RPMI7951 (cell line): ENCODE results near the gene NHP2. TPM values are rescaled to one million over a fixed set of nuclear protein-coding genes. Genes with fewer than 3 reads are reported as not detected.

Source experiments
- DNase-seq: peaks from one replicate; pipeline ENCODE4 v3.0.0-alpha.2; 2012; ENCODE audit warnings: low read depth
- total RNA-seq: library from RNA; depleted of rRNA; stranded (reverse); fragments of >200 nt; shearing (Covaris generic); gene quantifications from 2 replicates; pipeline ENCODE4 v1.2.3, GENCODE V29; 2014

NHP2 gene
- total RNA-seq, 1 experiment from 2014 or later: 212 TPM

DNA sequence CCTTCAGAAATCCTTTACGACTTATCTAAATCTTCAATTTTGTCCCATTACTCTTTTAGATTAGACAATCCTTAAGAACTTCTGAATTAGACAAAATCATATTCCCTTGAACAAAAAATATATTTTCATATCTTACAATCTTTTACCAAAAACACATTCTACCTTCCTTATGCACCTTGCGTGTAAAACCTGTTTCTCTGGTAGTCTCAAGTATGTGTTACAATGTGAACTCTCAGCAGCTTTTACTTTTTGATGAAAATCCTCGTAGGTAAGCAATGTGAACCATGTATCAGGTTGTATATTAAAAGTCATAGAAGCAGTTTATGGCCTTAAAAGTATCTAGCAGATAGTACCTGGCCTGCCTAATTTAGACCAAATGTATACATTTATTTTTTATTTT is 20.8 kb upstream of the NHP2 start:
- no peak for DNase-seq

DNA sequence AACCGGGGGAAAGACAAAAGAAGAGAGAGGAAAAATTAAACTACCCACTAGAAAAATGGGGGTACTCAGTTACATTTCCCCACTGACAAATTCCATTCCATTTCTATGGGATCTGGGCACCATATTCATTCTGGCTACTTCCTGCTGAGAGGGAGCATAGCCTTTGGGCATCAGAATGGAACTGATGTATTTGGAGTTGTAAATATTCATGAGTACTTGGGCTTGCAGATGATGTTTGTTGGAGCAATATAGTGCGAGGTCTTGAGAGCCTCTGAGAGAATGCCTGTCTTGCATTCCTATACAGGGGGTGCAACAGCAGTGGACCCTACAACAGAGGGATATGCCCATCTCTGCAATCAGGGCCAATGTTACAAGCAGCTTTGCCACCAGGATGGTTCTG is 16.8 kb upstream of the NHP2 start:
- DNase-seq: no peak

DNA sequence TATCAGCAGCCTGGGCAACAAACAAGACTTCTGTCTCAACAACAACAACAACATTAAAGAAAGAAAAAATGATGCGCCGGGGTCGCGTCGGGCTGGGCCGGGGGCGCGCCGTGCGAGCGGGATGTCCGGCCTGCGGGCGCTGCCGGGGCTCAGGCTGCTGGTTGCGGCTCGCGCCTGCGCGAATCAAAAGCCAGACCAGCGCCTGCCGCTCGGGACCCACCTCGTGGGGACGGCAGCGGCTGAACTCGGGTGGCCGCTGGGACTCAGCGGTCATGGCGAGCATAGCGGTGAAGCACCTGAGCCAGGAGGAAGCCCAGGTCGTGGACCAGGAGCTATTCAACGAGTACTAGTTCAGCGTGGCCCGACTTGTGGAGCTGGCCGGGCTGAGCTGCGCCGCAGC is 11.9 kb upstream of the NHP2 start:
- DNase-seq: no peak

DNA sequence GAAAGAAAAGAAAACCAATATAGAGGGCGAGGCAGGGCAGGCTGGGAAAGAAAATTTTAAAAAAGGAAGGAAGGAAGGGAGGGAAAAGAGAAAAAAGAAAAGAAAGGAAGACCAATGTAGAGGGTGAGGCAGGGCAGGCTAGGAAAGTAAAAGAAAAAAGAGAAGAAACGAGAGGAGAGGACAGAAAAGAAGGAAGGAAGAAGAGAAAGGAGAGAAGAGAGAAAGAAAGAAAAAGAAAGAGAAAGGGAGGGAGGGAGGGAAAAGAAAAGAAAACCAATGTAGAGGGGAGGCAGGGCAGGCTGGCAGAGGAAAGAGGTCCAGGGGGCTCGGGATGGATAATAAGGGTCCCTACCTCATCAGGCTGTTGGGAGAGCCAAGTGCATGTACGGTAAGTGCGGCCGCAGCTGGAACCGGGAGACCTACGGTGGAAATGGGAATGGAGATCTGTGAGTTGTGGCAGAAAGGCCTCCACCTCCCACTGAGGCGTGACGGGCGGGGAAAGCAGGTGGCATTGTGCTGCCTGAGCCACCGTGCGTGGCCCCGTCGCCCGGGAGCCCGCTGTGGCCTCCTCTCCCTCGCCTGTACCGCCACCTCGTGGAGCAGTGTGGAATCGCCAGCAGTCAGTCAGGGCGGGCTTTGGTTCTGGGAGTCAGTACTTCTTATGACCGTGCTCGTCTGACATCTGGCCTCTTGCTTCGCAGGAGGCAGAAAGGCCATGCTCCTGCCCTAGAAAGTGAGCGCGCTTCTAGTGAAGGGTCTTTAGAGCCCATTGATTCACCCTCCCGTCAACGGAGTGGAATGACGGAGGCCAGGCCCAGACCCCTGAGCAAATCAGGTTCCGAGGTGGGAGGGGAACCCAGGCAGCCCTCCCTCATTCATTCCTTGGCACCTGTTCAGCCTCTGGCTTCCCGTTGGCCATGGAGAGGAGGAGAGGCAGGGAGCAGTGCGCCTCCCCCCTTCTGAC is 10.4 kb upstream of the NHP2 start:
- DNase-seq: peak; percentile 52

DNA sequence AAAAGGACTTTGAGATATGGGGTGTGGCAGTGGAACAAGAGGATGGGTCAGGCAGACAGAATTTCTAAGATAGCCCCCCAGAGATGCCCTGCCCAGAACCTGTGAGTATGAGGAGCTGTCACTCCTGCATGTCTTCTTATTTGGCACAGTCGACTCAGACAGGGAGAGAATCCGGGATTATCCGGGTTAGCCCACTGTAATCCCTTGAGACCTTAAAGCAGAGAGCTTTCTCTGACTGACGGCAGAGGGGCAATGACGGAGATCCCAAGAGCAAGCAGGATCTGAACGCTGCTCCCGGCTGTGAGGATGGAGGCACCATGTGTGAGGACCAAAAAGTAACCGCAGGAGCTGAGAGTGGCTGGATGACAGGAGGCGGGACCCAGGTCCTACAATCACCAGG is 8.8 kb upstream of the NHP2 start:
- no peak for DNase-seq

DNA sequence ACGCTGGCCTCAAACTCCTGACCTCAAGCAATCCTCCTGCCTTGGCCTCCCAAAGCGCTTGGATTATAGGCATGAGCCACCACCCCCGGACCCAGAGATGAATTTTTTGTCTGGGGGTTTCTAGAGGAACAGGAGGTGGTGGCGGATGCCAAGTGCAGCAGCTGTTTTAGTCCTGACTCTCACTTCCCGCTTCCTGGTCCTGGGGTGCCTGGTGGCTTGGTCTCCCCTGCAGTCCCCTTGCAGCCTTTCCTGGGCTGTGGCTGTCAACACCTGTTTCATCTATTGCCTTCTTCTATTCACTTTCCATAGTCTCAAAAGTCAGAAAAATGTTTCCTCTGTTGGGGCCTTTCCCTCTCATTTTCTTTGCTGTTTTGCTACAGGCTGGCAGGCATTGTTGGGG is 6.5 kb upstream of the NHP2 start:
- DNase-seq: no peak

DNA sequence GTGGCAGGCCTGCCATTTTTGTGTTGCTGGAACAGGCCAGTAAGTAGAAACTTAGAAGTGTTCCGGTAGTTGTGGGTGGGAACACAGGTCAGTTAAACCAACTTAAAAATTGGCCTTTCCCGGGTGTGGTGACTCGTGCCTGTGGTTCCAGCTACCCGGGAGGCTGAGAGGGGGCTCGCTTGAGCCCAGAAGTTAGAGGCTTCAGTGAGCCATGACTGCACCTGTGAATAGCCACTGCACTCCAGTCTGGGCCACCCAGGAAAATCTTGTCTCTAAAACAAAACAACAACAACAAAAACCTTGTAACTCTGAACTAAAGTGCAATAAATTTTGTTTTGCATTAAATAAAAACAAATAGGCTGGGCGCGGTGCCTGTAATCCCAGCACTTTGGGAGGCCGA is 1.4 kb upstream of the NHP2 start:
- no peak for DNase-seq

DNA sequence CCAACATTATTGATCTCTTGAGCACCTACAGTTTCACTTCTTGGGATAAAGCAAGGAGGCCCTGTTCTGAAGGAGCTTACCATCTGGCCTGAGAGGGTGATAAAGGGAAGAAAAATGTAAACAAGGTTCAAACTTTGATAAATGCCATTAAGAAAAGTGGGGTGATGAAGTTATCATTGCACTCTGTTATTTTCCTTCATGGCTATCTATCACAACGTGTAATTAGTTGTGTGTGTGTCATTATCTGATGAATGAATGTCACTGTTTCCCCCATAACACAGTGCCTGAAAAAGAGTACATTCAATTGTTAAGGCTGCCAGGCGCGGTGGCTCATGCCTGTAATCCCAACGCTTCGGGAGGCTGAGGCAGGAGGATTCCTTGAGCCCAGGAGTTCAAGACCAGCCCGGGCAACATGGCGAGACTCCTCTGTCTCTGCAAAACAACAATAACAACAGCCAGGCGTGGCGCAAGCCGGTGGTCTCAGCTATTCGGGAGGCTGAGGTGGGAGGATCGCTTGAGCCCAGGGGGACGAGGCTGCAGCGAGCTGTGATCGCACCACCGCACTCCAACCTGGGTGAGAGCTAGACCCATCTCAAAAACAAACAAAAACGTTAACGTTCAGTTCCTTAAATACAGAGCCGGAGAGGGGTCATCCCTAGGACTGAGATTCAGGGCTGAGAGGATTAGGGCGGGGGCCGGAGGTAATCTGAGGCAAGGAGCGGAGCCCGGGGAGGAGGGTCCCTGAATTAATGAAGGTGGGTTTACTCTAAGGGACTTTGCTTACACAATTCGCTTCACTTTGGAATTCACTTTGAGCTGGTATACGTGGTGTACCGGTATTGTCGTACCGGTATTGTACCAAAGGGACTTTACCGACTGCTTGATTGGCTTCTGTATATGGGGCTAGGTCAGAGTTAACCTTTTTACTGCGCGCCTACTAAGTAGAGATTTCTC is 917 bp downstream of the NHP2 start:
- no peak for DNase-seq

DNA sequence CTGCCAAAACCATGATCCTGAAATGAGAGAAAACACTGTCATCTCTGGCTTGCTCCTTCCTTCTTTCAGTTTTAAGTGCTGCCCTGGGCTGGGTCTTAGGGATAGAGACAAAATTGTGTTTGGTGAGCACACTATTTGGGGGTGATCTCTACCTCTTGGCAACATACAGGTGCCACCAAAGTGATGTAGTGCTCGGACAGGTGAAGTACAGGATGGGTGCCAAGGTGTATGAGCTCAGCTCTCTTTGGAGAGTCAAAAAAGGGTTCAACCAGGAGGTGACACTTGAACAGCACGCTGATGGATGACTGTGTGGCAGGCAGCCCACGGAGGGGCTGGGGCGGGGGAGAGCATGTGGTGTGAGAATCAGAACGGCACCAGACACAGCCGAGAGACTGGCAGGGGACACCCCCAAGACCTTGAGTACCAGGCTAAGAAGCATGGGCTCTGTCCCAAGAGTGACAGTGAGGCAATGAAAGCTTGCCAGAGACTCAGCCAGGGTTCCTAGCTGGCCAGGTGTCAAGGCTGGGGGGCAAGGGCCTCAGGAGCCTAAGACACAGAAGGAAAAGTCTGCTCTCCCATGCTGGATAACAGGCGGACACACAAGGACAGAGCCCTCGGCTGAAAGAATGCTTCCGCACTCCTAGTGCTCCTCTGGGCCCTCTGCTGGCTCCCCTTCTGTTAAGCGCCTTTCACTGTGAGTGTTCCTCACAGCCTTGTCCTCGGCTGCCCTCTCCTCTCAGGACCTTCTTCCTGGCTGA is 2.5 kb downstream of the NHP2 start:
- DNase-seq: no peak

DNA sequence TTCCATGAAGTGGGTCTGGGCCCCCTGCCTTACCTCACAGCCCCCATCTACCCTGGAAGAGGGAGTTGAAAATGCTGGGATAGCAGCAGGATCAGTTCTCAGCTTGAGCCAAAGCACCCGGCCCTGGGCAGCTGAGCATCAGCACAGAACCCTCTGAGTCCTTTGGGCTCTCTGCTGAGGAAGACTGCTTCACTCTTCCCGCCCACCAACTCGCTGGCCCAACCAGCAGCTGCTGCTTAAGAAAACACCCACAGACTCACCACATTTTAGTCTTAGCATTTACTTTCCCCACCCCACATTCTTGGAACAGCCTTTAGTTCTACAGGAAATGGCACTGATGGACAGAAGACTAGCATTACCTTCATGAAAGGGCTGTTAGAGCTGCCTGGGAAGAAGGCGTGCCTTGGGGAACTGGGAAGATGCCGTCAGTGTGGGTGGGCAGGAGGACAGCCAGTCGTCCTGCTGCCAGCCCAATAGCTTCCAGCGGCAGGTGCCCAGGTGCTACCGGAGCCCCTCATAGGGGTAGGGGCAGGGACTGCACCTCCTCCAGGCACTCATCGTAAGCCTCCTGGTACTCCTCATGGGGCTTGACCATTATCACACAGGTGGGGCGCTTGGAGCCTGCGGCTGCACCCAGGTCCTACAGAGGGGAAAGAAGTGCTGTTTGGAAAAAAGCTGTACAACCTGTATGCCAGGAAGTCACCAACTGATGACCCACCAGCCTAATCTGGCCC is 4.3 kb downstream of the NHP2 start:
- no peak for DNase-seq

DNA sequence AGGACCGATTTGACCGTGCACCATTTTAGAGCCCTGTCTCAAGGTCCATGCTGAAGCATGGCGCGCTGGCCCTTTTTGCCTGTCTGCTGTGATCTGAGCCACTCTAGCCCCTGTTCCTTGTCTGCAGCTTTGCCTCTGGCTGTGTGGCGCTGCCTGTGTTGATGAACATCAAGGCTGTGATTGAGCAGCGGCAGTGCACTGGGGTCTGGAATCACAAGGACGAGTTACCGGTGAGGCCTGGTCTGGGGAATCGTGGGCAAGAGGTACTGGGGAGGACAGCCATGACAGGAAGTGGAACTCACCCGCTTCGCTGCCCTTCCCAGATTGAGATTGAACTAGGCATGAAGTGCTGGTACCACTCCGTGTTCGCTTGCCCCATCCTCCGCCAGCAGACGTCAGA is 6.3 kb downstream of the NHP2 start:
- no peak for DNase-seq

DNA sequence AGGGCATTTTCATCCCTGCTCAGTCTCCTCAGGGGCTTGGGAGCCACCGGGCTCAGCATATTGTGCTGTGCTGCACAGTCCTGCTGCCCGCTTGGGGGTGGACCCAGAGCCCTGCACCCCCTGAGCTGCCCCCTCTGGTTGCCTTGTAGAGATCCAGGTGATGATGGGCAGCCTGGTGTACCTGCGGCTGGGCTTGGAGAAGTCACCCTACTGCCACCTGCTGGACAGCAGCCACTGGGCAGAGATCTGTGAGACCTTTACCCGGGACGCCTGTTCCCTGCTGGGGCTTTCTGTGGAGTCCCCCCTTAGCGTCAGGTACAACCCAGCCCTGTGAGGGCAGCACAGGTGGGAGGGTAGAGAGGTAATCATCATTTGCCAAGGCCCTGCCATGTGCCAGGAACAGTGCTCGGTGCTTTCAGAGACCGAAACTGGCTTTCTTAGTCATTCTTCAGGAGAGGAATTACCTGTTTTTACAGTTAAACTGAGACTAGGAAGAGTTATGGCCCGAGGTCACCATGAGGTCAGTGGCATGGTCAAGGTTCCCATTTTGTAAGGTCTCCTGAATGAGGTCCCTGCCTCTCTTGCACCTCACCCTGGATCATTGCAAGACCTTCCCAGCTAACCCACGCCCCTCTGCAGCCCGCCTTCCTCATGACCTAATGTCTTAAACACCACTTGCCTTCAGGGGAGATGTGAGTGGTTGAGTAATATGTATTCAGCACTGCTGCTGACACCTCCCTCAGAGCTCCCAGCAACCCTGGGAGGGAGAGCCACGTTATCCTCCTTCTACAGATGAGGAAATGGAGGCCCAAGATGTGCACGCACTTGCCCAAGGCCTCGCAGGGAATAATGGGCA is 7.5 kb downstream of the NHP2 start:
- DNase-seq: peak; percentile 48

DNA sequence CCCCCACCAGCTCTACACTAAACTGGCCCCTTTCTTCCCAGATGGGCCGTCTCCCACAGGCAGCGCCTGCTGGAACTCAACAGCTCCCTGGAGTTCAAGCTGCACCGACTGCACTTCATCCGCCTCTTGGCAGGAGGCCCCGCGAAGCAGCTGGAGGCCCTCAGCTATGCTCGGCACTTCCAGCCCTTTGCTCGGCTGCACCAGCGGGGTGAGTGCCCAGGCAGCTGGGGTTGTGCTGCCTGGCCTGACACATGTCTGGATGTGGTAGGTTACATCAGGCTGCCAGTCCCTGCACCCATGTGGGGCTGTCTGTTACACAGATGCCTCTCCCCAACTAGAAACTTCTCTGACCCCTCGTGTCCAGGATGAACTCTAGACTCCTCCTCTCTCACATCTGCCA is 9.8 kb downstream of the NHP2 start:
- DNase-seq: no peak

DNA sequence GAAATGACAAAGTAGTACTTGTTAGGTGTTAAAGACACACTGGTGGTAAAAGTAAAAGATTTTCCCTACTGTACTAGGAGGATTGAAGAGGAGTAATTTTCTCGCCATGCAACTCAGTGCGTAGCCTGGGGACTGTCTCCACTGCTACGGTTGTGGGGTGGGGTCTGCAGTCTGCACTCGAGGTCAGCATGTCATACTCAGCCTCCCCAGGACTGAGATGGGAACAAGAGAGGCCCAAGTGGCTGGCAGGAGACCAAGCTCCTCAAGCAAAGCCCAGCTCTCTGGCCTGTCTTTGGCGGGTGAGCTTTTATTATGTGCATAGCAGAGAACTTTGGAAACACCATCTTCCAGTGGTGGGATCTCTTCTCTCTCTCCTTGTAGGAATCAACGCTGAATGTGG is 10.4 kb downstream of the NHP2 start:
- DNase-seq: no peak

DNA sequence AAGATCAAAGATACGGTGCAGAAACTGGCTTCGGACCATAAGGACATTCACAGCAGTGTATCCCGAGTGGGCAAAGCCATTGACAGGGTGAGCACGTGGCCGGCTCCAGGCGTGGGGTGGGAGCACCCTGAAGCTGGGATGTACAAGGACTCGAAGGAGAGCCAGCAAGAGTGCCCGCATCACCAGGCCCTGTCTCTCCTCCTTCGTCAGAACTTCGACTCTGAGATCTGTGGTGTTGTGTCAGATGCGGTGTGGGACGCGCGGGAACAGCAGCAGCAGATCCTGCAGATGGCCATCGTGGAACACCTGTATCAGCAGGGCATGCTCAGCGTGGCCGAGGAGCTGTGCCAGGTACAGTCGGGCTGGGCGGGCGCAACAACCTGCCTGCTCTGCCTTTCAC is 11.0 kb downstream of the NHP2 start:
- DNase-seq: no peak

DNA sequence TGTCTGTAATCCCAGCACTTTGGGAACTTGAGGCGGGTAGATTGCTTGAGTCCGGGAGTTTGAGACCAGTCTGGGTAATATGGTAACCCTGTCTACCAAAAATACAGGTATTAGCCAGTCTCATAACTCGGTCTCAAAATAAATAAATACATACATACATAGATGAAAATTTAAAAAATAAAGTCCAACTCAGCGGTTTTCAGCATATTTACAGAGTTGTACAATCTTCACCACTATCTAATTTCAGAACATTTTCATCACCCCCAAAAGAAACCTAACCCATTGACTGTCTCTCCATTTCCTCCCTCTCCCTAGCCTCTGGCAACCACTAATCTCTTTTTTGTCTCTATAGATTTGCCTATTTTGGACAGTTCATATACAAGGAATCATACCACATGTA is 12.1 kb downstream of the NHP2 start:
- DNase-seq: no peak

DNA sequence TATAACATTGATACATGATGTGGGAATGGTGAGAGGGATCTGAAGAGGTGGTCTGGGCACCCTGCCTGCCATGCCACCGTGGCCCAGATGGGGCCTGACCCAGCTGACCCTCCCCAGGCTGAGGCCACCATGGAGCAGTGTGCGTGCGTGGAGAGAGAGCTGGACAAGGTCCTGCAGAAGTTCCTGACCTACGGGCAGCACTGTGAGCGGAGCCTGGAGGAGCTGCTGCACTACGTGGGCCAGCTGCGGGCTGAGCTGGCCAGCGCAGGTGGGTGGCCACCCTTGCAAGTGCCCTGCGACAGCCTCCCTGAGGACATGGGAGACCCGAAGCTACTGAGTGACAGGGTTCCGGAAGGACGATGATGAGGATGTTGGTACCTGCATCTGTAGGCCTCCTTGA is 15.7 kb downstream of the NHP2 start:
- no peak for DNase-seq

DNA sequence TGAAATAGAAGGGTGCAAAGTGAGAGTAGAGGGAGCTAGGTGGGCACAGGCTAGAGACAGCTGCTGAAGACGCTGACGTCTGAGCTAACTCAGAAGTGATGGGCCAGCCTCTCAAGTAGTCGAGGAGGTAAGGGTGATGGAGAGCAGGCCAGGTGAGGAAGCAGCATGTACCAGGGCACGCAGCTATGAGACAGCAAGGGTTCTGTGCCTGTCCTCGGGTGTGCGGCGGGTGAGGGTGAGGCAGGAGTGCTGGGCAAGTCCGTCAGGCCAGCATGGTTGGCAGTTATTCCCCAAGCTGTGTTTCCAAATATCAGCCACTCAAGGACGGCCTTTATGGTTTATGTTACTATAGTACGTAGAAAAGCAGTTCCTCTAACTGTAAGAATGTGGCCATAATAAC is 16.7 kb downstream of the NHP2 start:
- no peak for DNase-seq

DNA sequence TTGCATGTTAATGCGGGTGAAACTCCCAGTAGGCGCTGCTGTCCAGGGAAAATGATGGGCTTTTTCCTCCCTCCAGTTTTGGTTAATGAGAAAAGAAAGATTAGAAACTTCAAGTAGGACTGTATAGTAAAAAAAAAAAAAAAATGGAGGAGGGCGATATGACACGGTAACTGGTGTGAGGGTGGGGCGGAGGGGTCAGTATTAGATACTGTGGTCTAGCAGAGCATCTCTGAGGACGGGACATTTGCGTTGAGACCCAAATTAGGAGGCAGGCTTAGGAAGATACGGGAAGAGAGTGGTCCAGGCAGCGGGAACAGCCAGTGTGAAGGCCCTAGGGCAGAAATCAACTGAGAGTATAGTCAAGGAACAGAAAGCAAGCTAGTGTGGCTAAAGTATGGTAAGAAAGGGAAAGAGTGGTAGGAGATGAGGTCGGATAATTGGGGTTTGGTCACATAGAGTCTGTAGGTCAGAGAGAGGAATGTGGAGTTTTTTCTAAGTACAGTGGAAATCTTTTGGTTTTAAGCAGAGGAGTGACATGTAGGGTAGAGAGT is 22.2 kb downstream of the NHP2 start:
- DNase-seq: no peak
